CD4-positive, alpha-beta memory T cell (primary cell): ENCODE data around the gene SHC3. TPM values are rescaled to one million over a fixed set of nuclear protein-coding genes. Genes with fewer than 3 reads are reported as not detected.

Source experiments
- CTCF ChIA-PET: fragments of 350-600 bp; sonication (Branson Sonifier 250); formaldehyde crosslinking; loops from one replicate; lab custom pipeline; 2021; ENCODE audit warnings: inconsistent platforms; ENCODE audit not compliant: partially characterized antibody; lab: Charles Lee
- POLR2A ChIA-PET: fragments of 350-600 bp; sonication (Branson Sonifier 250); formaldehyde crosslinking; loops from one replicate; lab custom pipeline; 2021; ENCODE audit not compliant: partially characterized antibody; lab: Charles Lee
- DNase-seq, 5 donors: peaks; one replicate each; pipeline versions ENCODE4 v3.0.0 to v3.0.0-alpha.2; 2020 to 2022; ENCODE audit warnings: mixed read lengths in 1 of 5
- H3K27ac ChIP-seq: one replicate; pipeline ENCODE4 v1.7.0; 2013; ENCODE audit warnings: low read depth, low read length
- H3K27me3 ChIP-seq: 2 replicates; pipeline ENCODE4 v1.7.0; 2013; ENCODE audit warnings: mild to moderate bottlenecking, low read length, moderate library complexity; ENCODE audit not compliant: insufficient read depth
- H3K36me3 ChIP-seq: 2 replicates; pipeline ENCODE4 v1.7.0; 2013; ENCODE audit warnings: mild to moderate bottlenecking, low read length, moderate library complexity; ENCODE audit not compliant: insufficient read depth
- H3K4me1 ChIP-seq: 2 replicates; pipeline ENCODE4 v1.7.0; 2013; ENCODE audit warnings: mild to moderate bottlenecking, low read length, moderate library complexity; ENCODE audit not compliant: insufficient read depth
- H3K4me3 ChIP-seq, 2 donors: one replicate each; pipeline ENCODE4 v1.7.0; 2013; ENCODE audit warnings: low read length in 2 of 2, mild to moderate bottlenecking in 1 of 2
- H3K9me3 ChIP-seq, 2 donors: one replicate each; pipeline ENCODE4 v1.7.0; 2013; ENCODE audit warnings: low read length in 2 of 2, control low read depth in 1 of 2; ENCODE audit not compliant: control insufficient read depth in 1 of 2
- H3K27ac Mint-ChIP-seq, 7 donors: one replicate each; pipeline ENCODE4 v1.8.0; 2020 to 2021; ENCODE audit warnings: mixed read lengths in 7 of 7, mild to moderate bottlenecking in 6 of 7, inconsistent platforms in 3 of 7, moderate library complexity in 3 of 7
- H3K27me3 Mint-ChIP-seq, 2 donors: one replicate each; pipeline ENCODE4 v1.8.0; 2020 to 2021; ENCODE audit warnings: mixed read lengths in 2 of 2
- H3K36me3 Mint-ChIP-seq, 2 donors: one replicate each; pipeline ENCODE4 v1.8.0; 2020 to 2021; ENCODE audit warnings: mixed read lengths in 2 of 2, inconsistent platforms in 1 of 2, mild to moderate bottlenecking in 1 of 2
- H3K4me1 Mint-ChIP-seq, 4 donors: one replicate each; pipeline ENCODE4 v1.8.0; 2020 to 2021; ENCODE audit warnings: mixed read lengths in 4 of 4, mild to moderate bottlenecking in 1 of 4
- H3K4me3 Mint-ChIP-seq, 8 donors: one replicate each; pipeline ENCODE4 v1.8.0; 2020 to 2021; ENCODE audit warnings: mixed read lengths in 8 of 8, mild to moderate bottlenecking in 7 of 8, moderate library complexity in 6 of 8, inconsistent platforms in 3 of 8
- H3K9me3 Mint-ChIP-seq, 8 donors: one replicate each; pipeline ENCODE4 v1.8.0; 2020 to 2021; ENCODE audit warnings: mixed read lengths in 8 of 8, mild to moderate bottlenecking in 5 of 8, inconsistent platforms in 3 of 8, moderate library complexity in 1 of 8
- intact Hi-C: fragments of 100-400 bp; cut with micrococcal nuclease; formaldehyde crosslinking; loops from one replicate; pipeline ENCODE4 v1.15.1; 2023
- polyA plus RNA-seq, 2 donors: library from polyadenylated mRNA; unstranded; fragments of 300-500 nt; fragmentation: Illumina TruSeq; gene quantifications; one replicate each; pipeline ENCODE4 v1.2.3, GENCODE V29; 2021
- total RNA-seq, 2 experiments: library from RNA; stranded (reverse); gene quantifications; one replicate each; pipeline ENCODE4 v1.2.3, GENCODE V29; 2021

The SHC3 gene
- total and polyA plus RNA-seq, 4 experiments from 2014 or later = 0.06 TPM; not detected in 3

- ChIA-PET POLR2A (no interaction called here), CTCF (interaction anchor here (0.5 kb wide), 1 partner anchor 17 kb away, joined by 4 read pairs; no protein-coding TSS in a partner anchor)
- H3K27me3 Mint-ChIP-seq = peaks cover 0 to 7% of the 10 kb centered on the region in 2 donors
- intact Hi-C loops = no loop called here
- Histone ChIP-seq H3K27ac (no peak overlapping the region), H3K4me3 (no peak overlapping the region), H3K27me3 (no peaks in the 10 kb centered on the region), H3K9me3 (no peaks in the 10 kb centered on the region), H3K36me3 (no peaks in the 10 kb centered on the region), H3K4me1 (no peaks in the 10 kb centered on the region)
- no peak for DNase-seq
- no peak overlapping the region for H3K27ac Mint-ChIP-seq
- no peaks in the 10 kb centered on the region for H3K9me3 Mint-ChIP-seq
- H3K36me3 Mint-ChIP-seq = no peaks in the 10 kb centered on the region
- no peaks in the 10 kb centered on the region for H3K4me1 Mint-ChIP-seq
- no peak overlapping the region for H3K4me3 Mint-ChIP-seq
These were observed 123.6 kb downstream of the SHC3 start for GRCh38 chr9:89054865-89055495.

GRCh38 chr9:89053301-89053700 lies 125.3 kb downstream of the SHC3 start:
- Mint-ChIP-seq H3K27me3 (peaks cover under 1 to 7% of the 10 kb centered on the region in 2 donors), H3K4me3 (no peak overlapping the region), H3K36me3 (no peaks in the 10 kb centered on the region), H3K4me1 (no peaks in the 10 kb centered on the region), H3K27ac (no peak overlapping the region), H3K9me3 (no peaks in the 10 kb centered on the region)
- DNase-seq = no peak
- intact Hi-C loops = no loop called here
- Histone ChIP-seq H3K9me3 (no peaks in the 10 kb centered on the region), H3K27me3 (no peaks in the 10 kb centered on the region), H3K4me1 (no peaks in the 10 kb centered on the region), H3K4me3 (no peak overlapping the region), H3K27ac (no peak overlapping the region), H3K36me3 (no peaks in the 10 kb centered on the region)
- POLR2A ChIA-PET = no interaction called here
- CTCF ChIA-PET = no interaction called here

- intact Hi-C loops = no loop called here
- H3K4me1 ChIP-seq = no peaks in the 10 kb centered on the region
- Mint-ChIP-seq H3K4me1 (no peaks in the 10 kb centered on the region), H3K27ac (no peak overlapping the region), H3K9me3 (no peaks in the 10 kb centered on the region), H3K4me3 (no peak overlapping the region), H3K27me3 (peaks cover 2 to 8% of the 10 kb centered on the region in 2 donors), H3K36me3 (no peaks in the 10 kb centered on the region)
- no peaks in the 10 kb centered on the region for H3K9me3 ChIP-seq
- DNase-seq = no peak
- no peak overlapping the region for H3K4me3 ChIP-seq
- POLR2A ChIA-PET = no interaction called here
- H3K36me3 ChIP-seq = no peaks in the 10 kb centered on the region
- CTCF ChIA-PET = no interaction called here
- H3K27ac ChIP-seq = no peak overlapping the region
- no peaks in the 10 kb centered on the region for H3K27me3 ChIP-seq
These were observed 126.0 kb downstream of the SHC3 start for GRCh38 chr9:89052470-89053097.

GRCh38 chr9:89051421-89052025 lies 127.1 kb downstream of the SHC3 start:
- Mint-ChIP-seq H3K4me1 (no peaks in the 10 kb centered on the region), H3K36me3 (no peaks in the 10 kb centered on the region), H3K9me3 (no peaks in the 10 kb centered on the region), H3K4me3 (no peak overlapping the region), H3K27me3 (peaks cover 4 to 13% of the 10 kb centered on the region in 2 donors), H3K27ac (no peak overlapping the region)
- no peak for DNase-seq
- POLR2A ChIA-PET = no interaction called here
- CTCF ChIA-PET = no interaction called here
- Histone ChIP-seq H3K9me3 (no peaks in the 10 kb centered on the region), H3K27ac (no peak overlapping the region), H3K36me3 (no peaks in the 10 kb centered on the region), H3K4me1 (no peaks in the 10 kb centered on the region), H3K4me3 (no peak overlapping the region), H3K27me3 (no peaks in the 10 kb centered on the region)
- intact Hi-C loops = no loop called here

- Mint-ChIP-seq H3K36me3 (no peaks in the 10 kb centered on the region), H3K4me1 (no peaks in the 10 kb centered on the region), H3K27ac (no peak overlapping the region), H3K9me3 (no peaks in the 10 kb centered on the region), H3K27me3 (peaks cover 6 to 12% of the 10 kb centered on the region in 2 donors), H3K4me3 (no peak overlapping the region)
- Histone ChIP-seq H3K9me3 (no peaks in the 10 kb centered on the region), H3K36me3 (no peaks in the 10 kb centered on the region), H3K27ac (no peak overlapping the region), H3K4me1 (no peaks in the 10 kb centered on the region), H3K4me3 (no peak overlapping the region), H3K27me3 (no peaks in the 10 kb centered on the region)
- POLR2A ChIA-PET = no interaction called here
- DNase-seq = no peak
- CTCF ChIA-PET = no interaction called here
- intact Hi-C loops = no loop called here
These were observed 129.0 kb downstream of the SHC3 start for GRCh38 chr9:89049646-89050045.

- no peak for DNase-seq
- Mint-ChIP-seq H3K27me3 (peaks cover 6 to 10% of the 10 kb centered on the region in 2 donors), H3K4me1 (no peaks in the 10 kb centered on the region), H3K4me3 (no peak overlapping the region), H3K27ac (no peak overlapping the region), H3K9me3 (no peaks in the 10 kb centered on the region), H3K36me3 (no peaks in the 10 kb centered on the region)
- no peaks in the 10 kb centered on the region for H3K27me3 ChIP-seq
- intact Hi-C loops = no loop called here
- no peaks in the 10 kb centered on the region for H3K4me1 ChIP-seq
- POLR2A ChIA-PET = no interaction called here
- CTCF ChIA-PET = no interaction called here
- no peaks in the 10 kb centered on the region for H3K36me3 ChIP-seq
- no peaks in the 10 kb centered on the region for H3K9me3 ChIP-seq
- H3K27ac ChIP-seq = no peak overlapping the region
- H3K4me3 ChIP-seq = no peak overlapping the region
These were observed 130.0 kb downstream of the SHC3 start for GRCh38 chr9:89048616-89049015.

- Mint-ChIP-seq H3K27me3 (peaks cover 6 to 10% of the 10 kb centered on the region in 2 donors), H3K9me3 (no peaks in the 10 kb centered on the region), H3K27ac (no peak overlapping the region), H3K4me1 (no peaks in the 10 kb centered on the region), H3K4me3 (no peak overlapping the region), H3K36me3 (no peaks in the 10 kb centered on the region)
- Histone ChIP-seq H3K36me3 (no peaks in the 10 kb centered on the region), H3K27ac (no peak overlapping the region), H3K4me3 (no peak overlapping the region), H3K27me3 (no peaks in the 10 kb centered on the region), H3K9me3 (no peaks in the 10 kb centered on the region), H3K4me1 (no peaks in the 10 kb centered on the region)
- ChIA-PET CTCF (no interaction called here), POLR2A (no interaction called here)
- intact Hi-C loops = no loop called here
- DNase-seq = no peak
These were observed 131.0 kb downstream of the SHC3 start for GRCh38 chr9:89047667-89048066.
